ENCODE results near the gene GALNT17.

The GALNT17 gene

GRCh38 chr7:71243736-71244410, 111.9 kb downstream of the GALNT17 start:
- TF ChIP-seq TAF1 (IDR thresholded peaks at IDR 0.05; ENCODE audit: borderline replicate concordance, insufficient read depth, low read length) (no peak), FOXP2 (optimal IDR thresholded peaks at IDR 0.05; ENCODE audit: borderline replicate concordance, extremely low read depth, extremely low read length, insufficient read depth) (no peak), REST (IDR thresholded peaks at IDR 0.05; ENCODE audit: insufficient read depth in 1 of 2, low read depth in 2 of 2, low read length in 2 of 2) (no peak), SIN3A (IDR thresholded peaks at IDR 0.05; ENCODE audit: borderline replicate concordance, insufficient read depth, low read length) (no peak), POLR2AphosphoS5 (IDR thresholded peaks at IDR 0.05; ENCODE audit: low read depth, low read length) (no peak)

GRCh38 chr7:71245038-71245437, 113.1 kb downstream of the GALNT17 start:
- no peak for TF ChIP-seq TAF1 (IDR thresholded peaks at IDR 0.05; ENCODE audit: borderline replicate concordance, insufficient read depth, low read length)
- no peak for TF ChIP-seq SIN3A (IDR thresholded peaks at IDR 0.05; ENCODE audit: borderline replicate concordance, insufficient read depth, low read length)
- TF ChIP-seq FOXP2 (optimal IDR thresholded peaks at IDR 0.05; ENCODE audit: borderline replicate concordance, extremely low read depth, extremely low read length, insufficient read depth): no peak
- no peak for TF ChIP-seq REST (IDR thresholded peaks at IDR 0.05; ENCODE audit: insufficient read depth in 1 of 2, low read depth in 2 of 2, low read length in 2 of 2)
- TF ChIP-seq POLR2AphosphoS5 (IDR thresholded peaks at IDR 0.05; ENCODE audit: low read depth, low read length): no peak

GRCh38 chr7:71251706-71252105, 119.8 kb downstream of the GALNT17 start:
- TF ChIP-seq SIN3A (IDR thresholded peaks at IDR 0.05; ENCODE audit: borderline replicate concordance, insufficient read depth, low read length) (no peak), TAF1 (IDR thresholded peaks at IDR 0.05; ENCODE audit: borderline replicate concordance, insufficient read depth, low read length) (no peak), REST (IDR thresholded peaks at IDR 0.05; ENCODE audit: insufficient read depth in 1 of 2, low read depth in 2 of 2, low read length in 2 of 2) (no peak), FOXP2 (optimal IDR thresholded peaks at IDR 0.05; ENCODE audit: borderline replicate concordance, extremely low read depth, extremely low read length, insufficient read depth) (no peak), POLR2AphosphoS5 (IDR thresholded peaks at IDR 0.05; ENCODE audit: low read depth, low read length) (no peak)

GRCh38 chr7:71254751-71255150, 122.8 kb downstream of the GALNT17 start:
- TF ChIP-seq FOXP2 (optimal IDR thresholded peaks at IDR 0.05; ENCODE audit: borderline replicate concordance, extremely low read depth, extremely low read length, insufficient read depth): no peak
- no peak for TF ChIP-seq TAF1 (IDR thresholded peaks at IDR 0.05; ENCODE audit: borderline replicate concordance, insufficient read depth, low read length)
- TF ChIP-seq POLR2AphosphoS5 (IDR thresholded peaks at IDR 0.05; ENCODE audit: low read depth, low read length): no peak
- TF ChIP-seq SIN3A (IDR thresholded peaks at IDR 0.05; ENCODE audit: borderline replicate concordance, insufficient read depth, low read length): no peak
- no peak for TF ChIP-seq REST (IDR thresholded peaks at IDR 0.05; ENCODE audit: insufficient read depth in 1 of 2, low read depth in 2 of 2, low read length in 2 of 2)
